GM19372 (cell line): ENCODE results near the gene SPRED2.

Source experiments
- ATAC-seq: cut with Tn5 transposase; IDR thresholded peaks from one replicate; pipeline ENCODE4 v1.9.1; 2021; ENCODE audit warnings: mild to moderate bottlenecking, low read depth, moderate library complexity; ENCODE audit not compliant: unreplicated experiment

The SPRED2 gene, protein sequence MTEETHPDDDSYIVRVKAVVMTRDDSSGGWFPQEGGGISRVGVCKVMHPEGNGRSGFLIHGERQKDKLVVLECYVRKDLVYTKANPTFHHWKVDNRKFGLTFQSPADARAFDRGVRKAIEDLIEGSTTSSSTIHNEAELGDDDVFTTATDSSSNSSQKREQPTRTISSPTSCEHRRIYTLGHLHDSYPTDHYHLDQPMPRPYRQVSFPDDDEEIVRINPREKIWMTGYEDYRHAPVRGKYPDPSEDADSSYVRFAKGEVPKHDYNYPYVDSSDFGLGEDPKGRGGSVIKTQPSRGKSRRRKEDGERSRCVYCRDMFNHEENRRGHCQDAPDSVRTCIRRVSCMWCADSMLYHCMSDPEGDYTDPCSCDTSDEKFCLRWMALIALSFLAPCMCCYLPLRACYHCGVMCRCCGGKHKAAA

DNA sequence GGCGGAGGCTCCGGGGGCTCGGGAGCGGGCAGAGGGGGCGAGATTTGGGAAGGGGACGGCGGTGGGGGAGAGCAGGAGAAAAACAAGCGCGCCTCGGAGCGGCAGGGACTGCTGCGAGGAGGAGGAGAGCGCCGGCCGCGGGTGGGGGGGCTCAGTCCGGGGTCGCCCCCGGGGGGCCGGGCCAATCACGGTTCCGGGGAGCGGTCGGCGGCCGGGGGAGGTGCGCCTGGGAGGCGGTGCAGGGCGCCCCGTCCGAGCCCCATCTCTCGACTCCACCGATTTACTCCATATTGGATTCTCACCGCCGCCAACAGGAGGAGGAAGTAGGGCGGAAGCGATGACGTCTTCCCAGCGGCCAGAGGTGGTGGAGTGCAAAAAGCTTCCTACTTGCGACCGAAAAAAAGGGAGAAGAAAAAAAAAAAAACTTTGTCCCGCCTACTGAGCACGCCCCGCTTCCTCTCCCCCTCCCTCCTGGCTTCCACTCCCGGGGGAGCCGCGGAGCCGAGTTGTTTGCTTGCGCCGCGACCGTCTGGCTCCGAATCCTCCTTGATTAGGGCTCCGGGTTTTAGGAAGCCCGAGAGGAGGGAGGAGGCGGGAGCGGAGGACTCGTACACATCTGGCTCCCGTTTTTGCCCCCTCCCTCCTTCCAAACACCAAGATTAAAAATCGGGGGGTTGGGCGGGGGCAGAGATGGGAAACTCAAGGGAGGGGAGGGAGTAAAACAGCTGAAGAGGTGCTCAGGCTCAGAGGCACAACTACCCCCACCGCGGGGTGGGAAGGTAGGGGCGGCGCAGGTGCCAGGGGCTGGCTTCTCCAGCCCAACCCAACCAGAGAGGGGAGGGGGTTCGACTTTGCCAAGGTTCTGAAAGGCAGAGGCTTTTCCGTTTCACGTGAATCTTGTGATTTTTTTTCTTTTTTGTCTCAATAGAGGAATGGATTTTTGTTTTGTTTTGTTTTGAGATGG lies at the start of gene SPRED2:
SPRED2 (minus strand) TSS at position 373 of the 964 bp plus-strand sequence. CDS start 612 bp downstream, outside the sequence.
- peak; percentile 27 for ATAC-seq

DNA sequence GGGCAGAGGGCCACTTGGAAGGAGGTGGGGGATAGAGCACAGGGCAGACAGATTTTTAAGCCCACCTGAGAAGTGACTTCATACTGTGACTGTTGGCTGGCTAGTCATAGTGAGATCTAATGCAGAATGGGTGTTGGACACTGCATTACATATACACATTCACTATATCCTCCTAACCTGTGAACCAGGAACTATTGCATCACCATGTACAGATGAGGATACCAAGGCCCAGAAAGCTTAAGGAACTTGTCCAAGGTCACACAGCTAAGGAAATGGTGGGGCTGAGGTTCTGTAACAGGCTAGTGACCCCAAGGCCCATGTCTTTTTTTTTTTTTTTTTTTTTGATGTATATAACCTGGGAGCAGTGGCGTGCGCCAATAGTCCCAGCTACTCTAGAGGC lies 49.6 kb upstream of the SPRED2 start:
- no peak for ATAC-seq

DNA sequence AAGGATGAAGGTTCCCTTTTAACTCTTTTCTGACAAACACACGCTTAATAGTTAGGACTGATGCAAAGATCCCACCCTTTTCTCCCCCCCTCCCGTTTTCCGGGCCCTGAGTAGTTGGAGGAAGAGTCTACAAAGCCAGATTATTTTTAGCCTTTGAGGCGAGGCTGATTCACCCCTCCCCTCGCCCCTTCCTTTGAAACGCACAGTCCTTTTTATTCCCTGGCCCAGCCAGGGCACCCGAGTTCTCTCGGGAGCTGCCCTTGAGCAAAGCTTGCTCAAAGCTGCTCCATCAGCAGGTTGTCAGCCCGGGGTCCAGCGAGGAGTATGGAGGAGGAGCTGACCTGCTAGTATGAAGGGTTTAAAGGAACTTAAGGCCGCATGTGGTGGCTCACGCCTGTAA lies 47.1 kb upstream of the SPRED2 start:
- no peak for ATAC-seq

DNA sequence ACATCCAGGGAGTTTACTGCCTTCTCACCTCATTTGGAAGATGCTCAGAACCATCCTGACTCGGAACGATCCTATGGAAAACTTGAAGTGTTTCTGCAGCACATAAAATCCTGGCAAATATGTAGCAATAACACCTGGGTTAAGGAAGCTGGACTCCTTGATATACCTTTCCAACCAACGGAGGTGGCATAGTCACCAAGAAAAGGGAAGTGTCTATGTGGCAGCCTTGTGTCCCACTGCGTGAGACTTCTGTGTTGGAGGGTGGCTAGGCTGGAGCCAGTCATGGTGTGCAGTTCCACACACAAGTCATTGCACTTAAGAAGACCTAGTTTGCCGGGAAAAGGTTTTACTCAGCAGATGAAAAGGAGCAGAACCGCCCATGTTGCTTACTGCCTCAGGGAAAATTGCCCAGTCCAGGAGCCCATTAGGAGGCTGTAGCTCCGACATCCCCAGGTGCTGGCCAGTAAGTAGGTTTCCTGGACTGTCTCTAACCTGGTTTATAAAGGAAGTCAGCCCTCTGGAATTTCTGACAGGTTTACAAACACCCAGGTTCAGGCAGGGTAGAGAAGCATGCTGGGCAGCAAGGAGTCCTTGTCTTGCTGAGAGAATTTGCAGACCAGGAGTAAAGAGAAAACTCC lies 46.2 kb upstream of the SPRED2 start:
- ATAC-seq: no peak

DNA sequence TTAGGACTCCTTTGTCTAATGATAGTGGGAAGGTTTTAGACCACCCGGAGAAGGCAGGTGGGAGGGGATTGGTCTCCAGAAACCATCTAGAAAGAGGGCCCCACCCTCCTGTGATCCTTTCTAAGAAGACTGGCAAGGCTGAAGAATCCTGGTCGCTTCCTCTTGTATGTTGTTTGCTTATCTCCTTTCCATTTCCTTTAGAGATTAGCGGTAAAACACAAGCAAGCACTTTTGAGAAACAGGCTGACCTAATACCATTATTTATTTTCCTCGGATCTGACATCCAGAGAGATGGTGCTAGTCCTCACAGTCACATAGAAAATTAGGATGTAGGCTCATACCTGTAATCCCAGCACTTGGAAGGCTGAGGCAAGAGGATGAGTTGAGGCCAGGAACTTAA lies 45.2 kb upstream of the SPRED2 start:
- no peak for ATAC-seq

DNA sequence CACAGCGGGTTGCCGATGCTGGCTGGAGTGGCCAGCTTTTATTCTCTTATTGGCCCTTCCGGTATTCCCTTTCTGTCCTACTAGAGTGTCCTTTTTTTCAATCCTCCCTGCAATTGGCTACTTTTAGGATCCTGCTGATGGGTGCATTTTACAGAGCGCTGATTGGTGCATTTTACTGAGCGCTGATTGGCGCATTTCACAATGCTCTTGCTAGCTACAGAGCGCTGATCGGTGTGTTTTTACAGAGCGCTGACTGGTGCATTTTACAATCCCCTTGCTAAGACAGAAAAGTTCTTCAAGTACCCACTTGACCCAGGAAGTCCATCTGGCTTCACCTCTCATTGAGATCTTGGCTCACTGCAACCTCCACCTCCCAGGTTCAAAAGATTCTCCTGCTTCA lies 44.4 kb upstream of the SPRED2 start:
- no peak for ATAC-seq

DNA sequence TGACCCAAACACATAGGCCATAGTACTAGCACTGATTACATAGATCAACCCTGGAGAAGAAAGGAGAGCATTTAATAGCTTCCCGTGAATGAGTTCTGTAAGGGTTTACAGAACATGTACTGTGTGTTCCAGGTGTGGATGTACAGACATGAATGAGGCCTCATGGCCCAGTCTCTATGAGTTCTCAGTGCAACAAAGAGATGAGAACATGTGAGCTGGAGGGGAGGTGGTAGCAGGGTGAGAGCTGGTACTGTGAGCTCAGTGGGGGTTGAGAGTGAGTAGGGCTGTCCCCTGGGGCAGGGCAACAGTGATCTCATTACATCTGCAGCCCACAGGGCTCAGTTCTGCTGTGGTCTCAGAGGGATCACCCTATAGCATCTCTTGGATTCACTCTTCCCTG lies 42.6 kb upstream of the SPRED2 start:
- ATAC-seq: no peak

DNA sequence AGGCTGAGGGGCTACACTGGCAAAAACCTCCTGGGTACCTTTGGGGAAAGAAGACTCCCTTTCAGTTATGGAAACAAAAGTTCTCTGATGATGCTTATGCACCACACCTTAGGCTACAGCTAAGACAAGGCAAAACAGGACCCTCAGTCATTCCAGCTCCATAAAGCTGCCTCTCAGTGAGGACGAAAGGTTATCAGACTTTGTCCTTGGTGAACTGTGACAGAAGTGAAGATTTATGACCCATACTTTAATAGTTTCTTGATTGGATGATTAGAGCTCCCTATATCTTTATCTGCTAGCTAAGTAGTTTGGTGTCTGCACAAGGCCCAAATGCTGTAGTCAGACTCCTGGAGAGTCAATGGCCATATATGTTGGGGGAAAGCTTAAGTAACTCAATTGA lies 40.6 kb upstream of the SPRED2 start:
- ATAC-seq: no peak

DNA sequence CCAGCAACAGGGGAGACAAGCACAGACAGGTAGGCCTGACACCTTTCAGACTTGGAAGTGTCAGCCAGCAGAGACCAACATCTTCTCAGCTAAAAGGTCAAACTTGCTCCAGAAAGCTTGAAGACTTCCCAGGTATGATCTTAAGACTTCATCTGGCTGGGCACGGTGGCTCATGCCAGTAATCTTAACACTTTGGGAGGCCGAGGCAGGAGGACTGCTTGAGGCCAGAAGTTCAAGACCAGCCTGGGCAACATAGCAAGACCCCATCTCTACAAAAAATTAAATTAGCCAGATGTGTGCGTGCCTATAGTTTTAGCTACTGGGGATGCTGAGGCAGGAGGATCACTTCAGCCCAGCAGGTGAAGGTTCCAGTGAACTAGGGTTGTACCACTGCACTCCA lies 39.0 kb upstream of the SPRED2 start:
- ATAC-seq: no peak

DNA sequence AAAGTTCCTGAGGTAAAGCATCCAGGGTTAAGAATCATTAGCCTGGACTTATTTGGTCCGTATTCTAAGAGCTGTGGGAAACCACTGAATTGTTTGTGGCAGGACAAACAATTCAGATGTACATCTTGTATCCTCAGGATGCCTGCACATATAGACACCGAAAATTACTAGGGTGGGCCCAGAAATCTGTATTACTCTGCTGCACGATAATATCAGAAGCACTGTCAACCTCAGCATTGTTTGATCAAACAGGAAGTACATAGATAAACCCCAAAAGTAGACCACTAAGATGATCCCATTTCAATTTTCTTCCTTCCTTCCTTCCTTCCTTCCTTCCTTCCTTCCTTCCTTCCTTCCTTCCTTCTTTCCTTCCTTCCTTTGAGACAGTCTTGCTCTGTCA lies 34.2 kb upstream of the SPRED2 start:
- ATAC-seq: no peak

DNA sequence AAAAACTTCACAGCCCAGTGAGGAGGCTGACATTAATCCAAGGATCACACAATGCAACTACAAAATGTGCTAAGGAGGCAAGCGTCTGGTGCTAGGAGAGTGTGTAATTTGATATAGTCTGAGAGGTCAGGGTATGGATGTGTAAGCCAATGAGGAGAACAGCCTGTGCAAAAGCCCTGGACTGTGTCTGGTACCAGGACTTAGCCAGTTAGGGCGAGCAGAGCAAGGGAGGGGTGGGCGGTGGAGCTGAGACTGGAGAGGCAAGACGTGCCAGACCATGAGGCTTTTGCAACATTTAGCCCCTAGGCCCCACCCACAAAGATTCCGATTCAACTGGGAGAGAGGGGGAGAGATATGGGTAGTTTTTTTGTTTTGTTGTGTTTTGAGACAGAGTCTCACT lies 33.5 kb upstream of the SPRED2 start:
- no peak for ATAC-seq

DNA sequence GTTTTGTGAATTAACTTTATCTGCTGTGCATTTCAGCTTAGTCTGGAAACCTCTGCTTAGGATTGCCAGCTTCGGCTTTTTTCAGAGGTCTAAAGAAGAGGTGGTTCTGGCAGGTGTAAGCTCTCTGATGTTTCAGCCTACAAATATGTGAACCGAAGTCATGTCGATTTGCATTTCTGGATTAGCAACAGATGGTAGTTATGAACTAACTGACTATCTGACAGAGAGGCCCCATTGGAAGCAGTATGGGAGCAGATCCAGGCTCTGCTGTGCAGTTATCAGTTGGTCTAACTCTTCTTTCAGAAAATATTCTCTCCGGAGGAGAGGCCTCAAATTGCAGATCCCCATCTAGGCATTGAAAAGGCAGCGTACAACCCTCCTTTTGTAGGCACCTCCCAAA lies 32.7 kb upstream of the SPRED2 start:
- no peak for ATAC-seq

DNA sequence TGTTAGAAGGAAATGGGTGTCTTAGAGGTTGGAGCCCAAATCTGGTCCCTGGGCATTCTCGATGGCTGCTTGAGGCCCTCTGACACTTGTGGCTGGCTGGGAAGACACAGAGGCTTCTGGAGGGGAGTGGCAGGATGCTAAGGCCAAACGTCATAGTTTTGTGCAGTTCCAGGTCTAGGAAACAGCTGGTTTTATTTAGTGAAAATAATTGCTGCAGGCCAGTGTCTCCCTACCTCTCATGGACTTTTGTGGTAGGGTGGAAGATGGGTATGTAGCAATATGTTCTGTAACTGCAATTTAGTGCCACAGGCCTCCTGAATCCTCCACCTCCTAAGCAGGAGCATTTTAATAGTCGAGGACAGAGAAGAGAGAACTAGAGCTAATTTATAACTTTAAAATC lies 32.2 kb upstream of the SPRED2 start:
- ATAC-seq: no peak

DNA sequence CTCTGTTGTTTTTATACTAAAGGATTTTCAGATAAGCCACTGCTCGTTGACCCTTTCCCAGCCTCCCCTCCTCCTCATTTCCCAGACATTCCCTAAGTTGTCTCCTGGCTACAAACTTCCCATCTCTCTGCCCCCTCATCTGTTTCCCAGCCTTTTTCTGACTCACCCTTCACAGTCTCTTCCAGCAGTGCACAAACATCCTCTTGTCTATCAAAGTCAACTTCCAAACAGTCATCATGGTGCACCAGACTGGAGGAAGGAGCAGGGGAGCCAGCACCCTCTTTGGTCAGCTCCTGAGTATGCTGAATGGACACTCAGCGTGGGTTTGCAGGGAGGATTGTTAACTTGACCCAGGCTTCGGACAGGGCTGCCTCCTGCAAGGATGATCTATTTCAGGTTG lies 26.6 kb upstream of the SPRED2 start:
- no peak for ATAC-seq

DNA sequence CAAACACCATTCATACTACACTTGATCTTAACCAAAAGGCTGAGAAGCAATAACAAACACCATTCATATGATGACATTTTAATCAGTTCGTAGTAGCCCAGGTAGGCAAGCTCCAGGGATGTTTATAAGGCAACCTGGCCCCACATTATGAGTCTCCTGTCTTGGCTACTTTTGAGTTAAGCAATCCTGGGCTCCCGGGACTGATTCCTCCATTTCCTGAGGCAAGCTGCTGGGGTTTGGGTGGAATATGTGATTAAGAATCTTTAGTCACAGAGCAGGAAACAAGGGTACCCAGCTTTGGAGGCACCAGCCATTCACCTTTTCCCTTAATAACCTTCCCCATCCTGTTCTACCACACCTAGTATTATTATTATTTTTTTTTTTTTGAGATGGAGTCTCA lies 24.5 kb upstream of the SPRED2 start:
- ATAC-seq: no peak

DNA sequence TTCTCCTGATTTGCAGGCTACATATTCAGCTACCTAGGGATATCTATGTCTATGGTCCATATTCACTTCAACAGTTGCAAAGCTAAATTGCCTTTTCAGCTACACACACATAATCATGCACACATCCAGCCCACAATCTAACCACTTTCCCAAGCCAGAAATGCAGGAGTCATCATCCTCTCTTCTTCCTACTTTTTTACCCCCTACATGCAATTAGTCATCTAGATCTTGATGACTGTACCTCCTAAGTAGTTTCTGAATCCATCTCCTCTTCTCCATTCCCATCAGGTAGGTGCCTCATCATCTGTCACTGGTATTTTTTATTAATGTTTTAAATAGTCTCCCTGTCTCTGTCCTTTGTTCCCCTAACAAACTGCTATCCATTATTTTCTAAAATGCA lies 23.7 kb upstream of the SPRED2 start:
- no peak for ATAC-seq

DNA sequence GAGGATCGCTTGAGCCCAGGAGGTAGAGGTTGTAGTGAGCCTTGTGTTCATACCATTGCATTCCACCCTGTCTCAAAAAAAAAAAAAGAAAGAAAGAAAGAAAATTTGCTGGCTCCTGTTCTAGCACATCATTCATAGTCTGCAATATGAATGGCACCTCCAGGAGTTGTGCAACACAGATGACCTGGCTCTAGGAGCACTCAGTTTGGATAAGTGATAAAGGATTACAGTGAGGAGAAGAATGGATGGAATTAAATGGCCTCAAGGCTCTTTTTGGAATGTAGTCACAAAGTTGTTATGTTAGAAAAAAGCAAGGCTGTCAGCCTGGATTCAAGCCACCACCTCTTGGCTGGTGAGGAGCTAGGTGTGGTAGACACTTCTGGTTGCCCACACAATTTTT lies 21.5 kb upstream of the SPRED2 start:
- ATAC-seq: no peak

DNA sequence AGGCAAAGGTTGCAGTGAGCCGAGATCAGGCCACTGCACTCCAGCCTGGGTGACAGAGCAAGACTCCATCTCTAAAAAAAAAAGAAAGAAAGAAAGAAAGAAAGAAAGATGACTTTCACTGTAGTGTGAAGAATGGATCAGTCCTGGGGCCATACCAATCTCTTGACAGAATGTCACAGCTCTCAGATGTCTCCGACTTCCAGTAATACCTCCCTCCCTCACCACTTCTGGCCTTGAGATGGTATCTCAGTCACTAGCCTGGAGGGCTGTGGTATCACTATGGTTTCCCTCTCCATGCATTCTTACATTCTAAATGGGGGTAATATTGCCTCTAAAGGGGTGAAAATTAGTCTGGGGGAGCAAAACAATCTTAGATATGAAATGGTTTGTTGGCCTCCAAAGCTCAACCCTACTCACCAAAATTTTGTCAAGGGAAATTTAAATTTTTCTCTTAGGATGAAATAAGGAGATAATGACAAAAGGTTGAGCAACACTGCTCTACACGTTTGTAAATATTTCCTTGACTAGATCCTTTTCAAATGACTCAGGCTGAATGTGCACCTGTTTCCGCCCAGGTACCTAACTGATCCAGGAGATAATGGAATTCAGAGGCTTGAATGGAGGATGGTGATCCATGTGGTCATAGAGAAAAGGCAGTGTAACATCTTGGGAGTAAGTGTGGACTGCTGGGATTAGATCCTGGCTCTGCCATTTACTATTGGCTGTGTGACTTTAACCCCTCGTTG lies 19.9 kb upstream of the SPRED2 start:
- ATAC-seq: no peak

DNA sequence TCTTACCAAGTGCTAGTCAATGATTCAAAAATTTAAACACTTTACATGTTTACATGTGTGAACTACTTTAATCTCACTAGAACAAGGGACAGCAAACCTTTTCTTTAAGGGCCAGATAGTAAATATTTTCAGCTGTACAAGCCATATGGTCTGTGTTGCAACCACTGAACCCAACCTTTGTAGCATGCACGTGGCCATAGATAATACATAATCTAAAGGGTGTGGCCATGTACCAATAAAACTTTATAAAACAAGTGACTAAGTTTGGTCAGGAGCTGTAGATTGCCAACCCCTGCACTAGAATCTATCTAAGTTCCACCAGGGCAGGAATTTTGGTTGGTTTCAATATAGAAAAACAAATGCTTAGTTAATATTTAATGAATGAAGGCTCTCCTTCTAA lies 18.4 kb upstream of the SPRED2 start:
- ATAC-seq: no peak

DNA sequence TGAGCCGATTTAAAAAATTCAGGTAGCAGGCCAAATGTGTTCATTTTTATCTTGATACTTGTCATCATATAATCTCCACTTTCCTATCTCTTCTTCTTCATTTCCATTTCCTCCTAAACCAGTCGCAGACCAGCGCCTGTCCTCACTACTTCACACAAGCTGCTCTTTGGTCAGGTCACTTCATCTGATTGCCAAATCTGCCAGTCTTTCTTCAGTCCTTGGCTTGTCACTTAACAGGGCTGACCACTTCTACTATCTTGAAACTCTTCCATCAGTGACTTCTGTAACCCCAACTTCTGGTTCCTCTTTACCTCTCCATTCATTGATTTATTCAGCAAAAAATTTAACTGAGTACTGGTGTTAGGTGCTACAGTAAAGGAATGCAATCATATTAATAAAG lies 18.0 kb upstream of the SPRED2 start:
- ATAC-seq: no peak
